Gastrocnemius medialis (tissue), 4 donors: ENCODE data around the gene BBS1. TPM values are rescaled to one million over a fixed set of nuclear protein-coding genes. Genes with fewer than 3 reads are reported as not detected.

Experiments used
- ATAC-seq, 2 donors: fragments of 150-250 bp; one replicate each; pipeline ENCODE4 v1.9.1; 2016
- DNase-seq, 2 donors: peaks; one replicate each; pipeline ENCODE4 v3.0.0-alpha.2; 2019
- H3K27ac ChIP-seq, 4 donors: fragments of 200-600 bp; sonication (generic); 1 replicate in 1 of 4; 2 replicates in 3 of 4; pipeline ENCODE4 v1.5.1; 2016 to 2018; ENCODE audit warnings: mild to moderate bottlenecking in 2 of 4, moderate library complexity in 1 of 4
- H3K27me3 ChIP-seq, 3 donors: fragments of 200-600 bp; sonication (generic) in 2 of 3; 1 replicate in 1 of 3; 2 replicates in 2 of 3; pipeline versions ENCODE4 v1.5.1 to v1.6.0; 2016 to 2019; ENCODE audit warnings: mild to moderate bottlenecking in 1 of 3, moderate library complexity in 1 of 3
- H3K36me3 ChIP-seq, 2 donors: fragments of 200-600 bp; sonication (generic) in 1 of 2; one replicate each; pipeline ENCODE4 v1.5.1; 2017 to 2018
- H3K4me1 ChIP-seq, 2 donors: fragments of 200-600 bp; sonication (generic) in 1 of 2; one replicate each; pipeline ENCODE4 v1.5.1; 2016 to 2017; ENCODE audit warnings: mild to moderate bottlenecking in 2 of 2
- H3K4me3 ChIP-seq, 4 donors: fragments of 200-600 bp; sonication (generic) in 3 of 4; 1 replicate in 1 of 4; 2 replicates in 3 of 4; pipeline ENCODE4 v1.5.1; 2016 to 2019; ENCODE audit warnings: mild to moderate bottlenecking in 2 of 4
- H3K9me3 ChIP-seq, 3 donors: fragments of 200-600 bp; sonication (generic) in 2 of 3; 1 replicate in 1 of 3; 2 replicates in 2 of 3; pipeline ENCODE4 v1.5.1; 2016 to 2019
- POLR2A ChIP-seq, 2 donors: fragments of 450-650 bp; IDR thresholded peaks; one replicate each; pipeline ENCODE4 v1.6.1; 2017; ENCODE audit warnings: antibody characterized with exemption in 2 of 2, mild to moderate bottlenecking in 2 of 2, moderate library complexity in 2 of 2
- in situ Hi-C, 4 donors: fragments of 200-750 bp; cut with MboI; loops; one replicate each; pipeline versions ENCODE4 v1.15.0 to v1.8.0; 2017; ENCODE audit warnings: low sequenced_read_pairs in 4 of 4
- intact Hi-C: fragments of 100-400 bp; cut with DNase I; formaldehyde crosslinking; loops from one replicate; pipeline ENCODE4 v1.15.1; 2023; ENCODE audit warnings: low total_unique reads
- total RNA-seq, 4 donors: library from RNA; depleted of rRNA; stranded (reverse); fragments of >200 nt; gene quantifications; one replicate each; pipeline versions ENCODE4 v1.1.0 to v1.2.3, GENCODE V29; 2016
- TF ChIP-seq, protein P1 (sequence below), 5 experiments: fragments of 450-650 bp in 3 of 5; fragments of 200-600 bp in 2 of 5; sonication (generic) in 2 of 5; IDR thresholded peaks in 4 of 5; conservative IDR thresholded peaks in 1 of 5; 1 replicate in 4 of 5; 2 replicates in 1 of 5; pipeline ENCODE4 v1.5.1; 2016 to 2019; ENCODE audit warnings: antibody characterized with exemption in 5 of 5, mild to moderate bottlenecking in 3 of 5, moderate library complexity in 3 of 5

The BBS1 gene
- total RNA-seq, 4 donors from 2014 or later: 19.8 to 34.5 (median 31.2) TPM

DNA sequence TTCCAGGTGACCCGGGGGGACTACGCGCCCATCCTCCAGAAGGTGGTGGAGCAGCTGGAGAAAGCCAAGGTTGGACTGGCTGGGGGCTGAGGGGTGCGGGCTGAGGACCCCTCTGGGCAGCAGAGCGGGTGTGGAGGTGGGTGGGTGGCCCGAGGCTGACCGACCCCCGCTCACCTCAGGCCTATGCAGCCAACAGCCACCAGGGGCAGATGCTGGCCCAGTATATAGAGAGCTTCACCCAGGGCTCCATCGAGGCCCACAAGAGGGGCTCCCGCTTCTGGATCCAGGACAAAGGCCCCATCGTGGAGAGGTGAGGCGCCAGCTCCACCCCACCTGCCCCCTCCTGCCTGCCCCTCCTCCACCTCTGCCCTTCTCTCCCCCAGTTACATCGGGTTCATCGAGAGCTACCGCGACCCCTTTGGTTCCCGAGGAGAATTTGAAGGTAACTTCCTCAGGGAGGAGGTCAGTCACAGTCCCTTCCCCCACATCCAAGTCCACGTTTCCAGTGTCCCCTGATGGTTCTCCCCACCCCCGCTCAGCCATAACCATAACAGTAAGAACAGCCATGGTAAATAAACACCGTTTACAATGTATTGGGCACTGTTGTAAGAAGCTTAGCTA is 19.0 kb upstream of the BBS1 start:
- H3K4me3 ChIP-seq: no peak overlapping the region
- DNase-seq (no peak), ATAC-seq (no peak)
- intact Hi-C loops: no loop called here
- H3K9me3 ChIP-seq: no peaks in the 10 kb centered on the region
- H3K27ac ChIP-seq: no peak overlapping the region
- peaks cover 0 to 55% of the 10 kb centered on the region in 2 donors for H3K36me3 ChIP-seq
- H3K27me3 ChIP-seq: no peaks in the 10 kb centered on the region
- TF ChIP-seq, protein P1, sequence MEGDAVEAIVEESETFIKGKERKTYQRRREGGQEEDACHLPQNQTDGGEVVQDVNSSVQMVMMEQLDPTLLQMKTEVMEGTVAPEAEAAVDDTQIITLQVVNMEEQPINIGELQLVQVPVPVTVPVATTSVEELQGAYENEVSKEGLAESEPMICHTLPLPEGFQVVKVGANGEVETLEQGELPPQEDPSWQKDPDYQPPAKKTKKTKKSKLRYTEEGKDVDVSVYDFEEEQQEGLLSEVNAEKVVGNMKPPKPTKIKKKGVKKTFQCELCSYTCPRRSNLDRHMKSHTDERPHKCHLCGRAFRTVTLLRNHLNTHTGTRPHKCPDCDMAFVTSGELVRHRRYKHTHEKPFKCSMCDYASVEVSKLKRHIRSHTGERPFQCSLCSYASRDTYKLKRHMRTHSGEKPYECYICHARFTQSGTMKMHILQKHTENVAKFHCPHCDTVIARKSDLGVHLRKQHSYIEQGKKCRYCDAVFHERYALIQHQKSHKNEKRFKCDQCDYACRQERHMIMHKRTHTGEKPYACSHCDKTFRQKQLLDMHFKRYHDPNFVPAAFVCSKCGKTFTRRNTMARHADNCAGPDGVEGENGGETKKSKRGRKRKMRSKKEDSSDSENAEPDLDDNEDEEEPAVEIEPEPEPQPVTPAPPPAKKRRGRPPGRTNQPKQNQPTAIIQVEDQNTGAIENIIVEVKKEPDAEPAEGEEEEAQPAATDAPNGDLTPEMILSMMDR (IDR thresholded peaks at IDR 0.05 in 4 of 5, conservative IDR thresholded peaks at IDR 0.05 in 1 of 5): peak in 1 of 5 experiments; percentile 11
- no peak for TF ChIP-seq POLR2A (IDR thresholded peaks at IDR 0.05)
- H3K4me1 ChIP-seq: no peaks in the 10 kb centered on the region
- in situ Hi-C loops: no loop called here

DNA sequence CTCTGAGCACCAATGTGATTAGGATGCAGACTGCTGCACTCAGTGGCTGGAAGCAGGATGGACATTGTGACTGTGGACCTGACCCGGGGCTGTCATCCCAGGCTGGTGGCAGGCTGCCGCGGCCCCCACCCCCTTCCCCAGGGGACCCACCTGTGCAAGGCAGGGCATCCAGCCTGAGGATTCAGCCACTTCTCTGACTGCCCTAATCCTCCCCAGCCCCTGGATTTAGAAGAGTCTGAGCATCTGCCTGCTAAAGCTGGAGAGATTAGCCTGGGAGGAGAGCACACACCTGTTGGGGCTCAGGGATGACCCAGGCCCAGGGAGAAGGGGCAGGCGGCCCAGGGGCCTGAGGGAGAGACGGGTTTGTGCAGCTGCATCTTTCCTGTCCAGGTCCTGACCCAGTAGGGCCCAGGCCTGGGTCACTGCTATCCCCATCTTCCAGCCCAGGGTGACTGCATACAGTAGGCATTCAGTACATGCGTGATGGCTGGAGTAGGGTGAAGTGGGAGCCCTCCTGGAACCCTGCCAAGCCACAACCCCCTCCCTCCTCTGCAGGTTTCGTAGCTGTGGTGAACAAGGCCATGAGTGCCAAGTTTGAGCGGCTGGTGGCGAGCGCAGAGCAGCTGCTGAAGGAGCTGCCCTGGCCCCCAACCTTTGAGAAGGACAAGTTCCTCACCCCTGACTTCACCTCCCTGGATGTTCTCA is 18.1 kb upstream of the BBS1 start:
- DNase-seq (no peak), ATAC-seq (no peak)
- TF ChIP-seq, protein P1 (IDR thresholded peaks at IDR 0.05 in 4 of 5, conservative IDR thresholded peaks at IDR 0.05 in 1 of 5): no peak
- in situ Hi-C loops: no loop called here
- H3K4me1 ChIP-seq: no peaks in the 10 kb centered on the region
- no peaks in the 10 kb centered on the region for H3K9me3 ChIP-seq
- intact Hi-C loops: no loop called here
- no peak overlapping the region for H3K27ac ChIP-seq
- H3K27me3 ChIP-seq: no peaks in the 10 kb centered on the region
- peaks cover 0 to 55% of the 10 kb centered on the region in 2 donors for H3K36me3 ChIP-seq
- H3K4me3 ChIP-seq: no peak overlapping the region

DNA sequence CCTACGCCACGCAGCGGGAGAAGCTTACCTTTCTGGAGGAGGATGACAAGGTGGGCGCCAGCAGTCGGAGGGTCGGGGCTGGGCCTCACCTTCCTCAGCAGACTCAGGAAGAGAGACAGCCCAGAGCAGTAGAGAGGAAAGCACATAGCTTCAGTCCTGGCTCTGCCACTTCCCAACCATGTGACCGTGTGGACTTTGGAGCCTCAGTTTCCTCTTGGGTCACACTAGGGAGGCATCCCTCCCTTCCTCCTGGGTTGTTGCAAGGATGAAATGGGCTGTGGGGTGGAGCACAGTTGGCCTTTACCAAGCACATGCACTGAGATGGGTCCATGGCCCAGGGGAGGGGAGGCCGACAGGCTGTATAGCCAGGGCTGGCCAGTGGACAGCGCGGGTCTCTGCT is 17.3 kb upstream of the BBS1 start:
- intact Hi-C loops: no loop called here
- H3K27ac ChIP-seq: no peak overlapping the region
- TF ChIP-seq, protein P1 (IDR thresholded peaks at IDR 0.05 in 4 of 5, conservative IDR thresholded peaks at IDR 0.05 in 1 of 5): no peak
- no peak for TF ChIP-seq POLR2A (IDR thresholded peaks at IDR 0.05)
- H3K27me3 ChIP-seq: no peaks in the 10 kb centered on the region
- peaks cover 0 to 55% of the 10 kb centered on the region in 2 donors for H3K36me3 ChIP-seq
- ATAC-seq: no peak
- no peak for DNase-seq
- no peaks in the 10 kb centered on the region for H3K4me1 ChIP-seq
- no peak overlapping the region for H3K4me3 ChIP-seq
- in situ Hi-C loops: no loop called here
- no peaks in the 10 kb centered on the region for H3K9me3 ChIP-seq

DNA sequence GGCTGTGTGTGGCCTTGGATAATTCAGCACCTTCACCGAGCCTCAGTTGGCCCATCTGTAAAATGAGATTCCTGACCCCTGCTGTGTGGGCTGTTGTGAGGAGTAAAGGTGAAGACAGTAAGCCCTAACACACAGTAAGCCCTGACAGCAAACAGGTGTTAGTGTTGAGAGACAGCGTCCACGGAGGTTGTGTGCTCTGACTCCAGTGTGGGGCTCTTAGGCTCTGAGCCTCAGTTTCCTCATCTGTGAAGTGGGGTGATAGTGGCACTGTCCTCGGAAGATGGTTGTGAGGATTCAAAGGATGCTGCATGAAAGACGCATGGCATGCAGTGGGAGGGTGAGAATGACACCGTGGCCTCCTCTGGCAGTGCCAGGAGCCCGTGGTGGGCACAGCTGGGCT is 16.0 kb upstream of the BBS1 start:
- intact Hi-C loops (no loop called here), in situ Hi-C loops (no loop called here)
- TF ChIP-seq POLR2A (IDR thresholded peaks at IDR 0.05): no peak
- TF ChIP-seq, protein P1 (IDR thresholded peaks at IDR 0.05 in 4 of 5, conservative IDR thresholded peaks at IDR 0.05 in 1 of 5): no peak
- no peak for ATAC-seq
- H3K4me1 ChIP-seq: no peaks in the 10 kb centered on the region
- H3K36me3 ChIP-seq: peaks cover 0 to 64% of the 10 kb centered on the region in 2 donors
- H3K27ac ChIP-seq: no peak overlapping the region
- no peaks in the 10 kb centered on the region for H3K27me3 ChIP-seq
- no peak for DNase-seq
- H3K4me3 ChIP-seq: no peak overlapping the region
- no peaks in the 10 kb centered on the region for H3K9me3 ChIP-seq
